NCI-H2107 treated with DMSO at 0.1 percent for 48 hours (cell line): ENCODE results near the gene YAF2.
A peak's percentile ranks its signal among the peaks of the same experiment; 100 is the strongest.

Experiments used
- DNase-seq: peaks from one replicate; lab custom pipeline; 2025; ENCODE audit not compliant: unreplicated experiment; lab: John Stamatoyannopoulos, UW

The YAF2 gene

GRCh38 chr12:42145552-42146215, 92.4 kb downstream of the YAF2 start:
- DNase-seq, result peak; percentile 68

GRCh38 chr12:42145197-42145549, 92.9 kb downstream of the YAF2 start:
- DNase-seq, result no peak

- peak; percentile 90 for DNase-seq
Observed at GRCh38 chr12:42144408-42145196, 93.4 kb downstream of the YAF2 start, which contains the start of gene GXYLT1. Gene GXYLT1 (minus strand): TSS chr12:42144874. CDS start chr12:42144646, 228 bp downstream.

GRCh38 chr12:42144158-42144407, 94.0 kb downstream of the YAF2 start:
- no peak for DNase-seq

- DNase-seq, result peak; percentile 15
Observed at GRCh38 chr12:42143452-42144157, 94.4 kb downstream of the YAF2 start.

GRCh38 chr12:42141981-42142606, 96.0 kb downstream of the YAF2 start:
- DNase-seq, result no peak

GRCh38 chr12:42140901-42141300, 97.1 kb downstream of the YAF2 start:
- DNase-seq, result no peak

GRCh38 chr12:42135259-42135814, 102.7 kb downstream of the YAF2 start:
- DNase-seq, result no peak

- no peak for DNase-seq
Observed at GRCh38 chr12:42130672-42131402, 107.2 kb downstream of the YAF2 start.

- DNase-seq, result peak; percentile 92
Observed at GRCh38 chr12:42129595-42130204, 108.3 kb downstream of the YAF2 start.

GRCh38 chr12:42128888-42129287, 109.2 kb downstream of the YAF2 start:
- DNase-seq, result no peak

- no peak for DNase-seq
Observed at GRCh38 chr12:42128327-42128726, 109.7 kb downstream of the YAF2 start.

- no peak for DNase-seq
Observed at GRCh38 chr12:42126963-42127362, 111.1 kb downstream of the YAF2 start.

- DNase-seq, result no peak
Observed at GRCh38 chr12:42125388-42125767, 112.7 kb downstream of the YAF2 start.

- DNase-seq, result no peak
Observed at GRCh38 chr12:42124764-42125387, 113.2 kb downstream of the YAF2 start.

GRCh38 chr12:42119085-42119633, 118.9 kb downstream of the YAF2 start:
- no peak for DNase-seq

GRCh38 chr12:42118136-42118879, 119.7 kb downstream of the YAF2 start:
- DNase-seq, result no peak

GRCh38 chr12:42109031-42109430, 129.0 kb downstream of the YAF2 start:
- no peak for DNase-seq
